Stimulated activated CD4-positive, alpha-beta T cell treated with anti-CD3 and anti-CD28 coated beads, Interleukin-1b, Interleukin-23, amount 100 ng/mL, for 24 hours (primary cell): ENCODE measurements around the gene PPA1.
"Not testable (repeated sequence)": the region's sequence is repeated elsewhere in the genome, so short reads cannot be mapped to it uniquely, and the experiment has no call there.

Experiments
- DNase-seq, 4 experiments: peaks; one replicate each; pipeline ENCODE4 v3.0.0-alpha.2; 2020; ENCODE audit warnings: low read depth in 4 of 4, low spot score in 1 of 4

PPA1 gene

DNA sequence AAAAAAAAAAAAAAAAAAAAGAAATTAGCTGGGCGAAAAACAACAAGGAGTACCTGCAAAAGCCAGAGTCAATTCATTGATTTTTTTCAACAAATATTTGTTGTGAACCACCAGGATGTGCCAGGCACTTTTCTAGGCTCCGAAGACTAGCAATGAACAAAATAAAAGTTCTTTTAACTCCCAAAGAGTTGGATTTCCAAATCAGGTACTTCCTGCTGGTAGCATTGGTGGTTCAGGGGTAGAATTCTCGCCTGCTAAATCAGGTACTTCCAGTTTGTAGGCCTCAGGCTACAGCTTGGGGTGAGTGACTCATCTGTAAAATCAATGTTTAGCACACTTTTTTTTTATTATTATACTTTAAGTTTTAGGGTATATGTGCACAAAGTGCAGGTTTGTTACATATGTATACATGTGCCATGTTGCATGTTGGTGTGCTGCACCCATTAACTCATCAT, 10.9 kb downstream of the PPA1 start:
- no peak for DNase-seq

DNA sequence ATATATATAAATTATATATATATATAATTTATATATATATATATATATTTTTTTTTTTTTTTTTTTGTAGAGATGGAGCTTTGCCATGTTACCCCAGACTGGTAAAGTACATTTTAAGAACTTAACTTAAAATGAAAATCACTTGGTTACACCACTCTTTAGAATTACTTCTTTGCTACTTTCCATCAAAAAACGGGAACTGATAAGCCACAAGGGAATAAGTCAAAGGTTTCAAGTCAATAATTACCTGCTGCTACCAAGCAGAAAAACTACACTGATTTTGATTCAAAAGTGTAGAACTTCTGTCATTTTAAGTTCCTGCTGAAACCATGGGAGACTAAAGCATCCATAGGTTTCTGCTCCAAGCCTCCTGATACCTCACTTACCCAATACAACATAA, 12.2 kb downstream of the PPA1 start:
- DNase-seq: no peak

DNA sequence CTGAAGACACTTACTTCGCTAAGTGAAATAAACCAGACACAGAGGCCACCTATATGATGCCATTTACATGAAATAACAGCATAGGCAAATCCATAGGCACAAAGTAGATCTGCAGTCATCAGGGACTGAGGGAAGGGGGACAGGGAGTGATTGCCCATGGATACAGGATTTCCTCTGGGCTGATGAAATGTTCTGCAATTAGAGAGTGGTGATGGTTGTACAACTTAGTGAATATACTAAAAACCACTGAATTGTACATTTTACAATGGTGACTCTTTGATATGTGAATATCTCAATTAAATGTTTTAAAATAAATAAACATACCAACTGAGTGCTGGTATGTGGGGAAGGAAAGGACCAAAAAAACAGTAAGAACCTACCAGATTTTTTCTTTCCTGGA, 20.4 kb downstream of the PPA1 start:
- DNase-seq: no peak

DNA sequence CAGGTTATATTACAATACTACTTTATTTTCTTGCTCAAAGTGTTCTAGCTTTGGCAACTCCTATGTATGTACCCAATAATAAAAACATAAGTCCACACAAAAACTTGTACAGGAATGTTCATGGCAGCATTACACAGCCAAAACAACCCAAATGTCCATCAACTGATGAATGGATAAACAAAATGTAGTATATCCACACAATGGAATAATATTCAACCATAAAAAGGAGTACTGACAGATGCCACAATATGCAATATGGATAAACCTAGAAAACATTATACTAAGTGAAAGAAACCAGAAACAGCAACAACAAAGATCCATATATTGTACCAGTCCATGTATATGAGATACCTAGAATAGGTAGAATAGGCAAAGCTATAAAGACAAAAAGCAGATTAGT, 21.0 kb downstream of the PPA1 start:
- no peak for DNase-seq

DNA sequence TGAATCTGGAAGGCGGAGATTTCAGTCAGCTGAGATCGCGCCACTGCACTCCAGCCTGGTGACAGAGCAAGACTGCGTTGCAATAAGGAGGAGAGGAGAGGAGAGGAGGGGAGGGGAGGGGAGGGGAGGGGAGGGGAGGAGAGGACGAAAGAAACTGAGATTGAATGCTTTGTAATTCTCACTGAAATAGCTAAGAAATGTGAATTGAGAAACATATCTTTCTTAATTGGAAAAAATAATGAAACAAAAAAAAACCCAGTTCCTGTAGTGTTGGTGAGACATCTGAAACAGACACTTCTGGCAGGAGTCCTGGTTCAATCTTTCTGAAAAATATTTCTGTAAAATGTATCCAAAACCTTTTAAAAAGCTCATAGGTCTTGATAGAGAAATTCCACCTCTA, 26.5 kb downstream of the PPA1 start:
- no peak for DNase-seq

DNA sequence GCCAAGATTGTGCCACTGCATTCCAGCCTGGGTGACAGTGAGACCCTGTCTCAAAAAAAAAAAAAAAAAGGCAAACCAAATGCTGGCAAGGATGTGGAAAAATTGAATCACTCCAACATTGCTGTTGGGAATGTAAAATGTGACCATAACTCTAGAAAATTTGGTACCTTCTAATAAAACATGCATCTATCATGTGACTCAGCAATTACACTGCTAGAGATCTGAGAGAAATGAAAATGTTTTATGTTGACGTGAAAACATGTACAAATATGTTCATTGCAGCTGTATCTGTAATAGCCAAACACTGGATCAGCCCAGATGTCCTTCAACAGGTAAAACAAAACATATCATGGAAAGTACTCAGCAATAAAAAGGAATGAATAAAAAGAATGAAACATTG, 32.1 kb downstream of the PPA1 start:
- DNase-seq: no peak

DNA sequence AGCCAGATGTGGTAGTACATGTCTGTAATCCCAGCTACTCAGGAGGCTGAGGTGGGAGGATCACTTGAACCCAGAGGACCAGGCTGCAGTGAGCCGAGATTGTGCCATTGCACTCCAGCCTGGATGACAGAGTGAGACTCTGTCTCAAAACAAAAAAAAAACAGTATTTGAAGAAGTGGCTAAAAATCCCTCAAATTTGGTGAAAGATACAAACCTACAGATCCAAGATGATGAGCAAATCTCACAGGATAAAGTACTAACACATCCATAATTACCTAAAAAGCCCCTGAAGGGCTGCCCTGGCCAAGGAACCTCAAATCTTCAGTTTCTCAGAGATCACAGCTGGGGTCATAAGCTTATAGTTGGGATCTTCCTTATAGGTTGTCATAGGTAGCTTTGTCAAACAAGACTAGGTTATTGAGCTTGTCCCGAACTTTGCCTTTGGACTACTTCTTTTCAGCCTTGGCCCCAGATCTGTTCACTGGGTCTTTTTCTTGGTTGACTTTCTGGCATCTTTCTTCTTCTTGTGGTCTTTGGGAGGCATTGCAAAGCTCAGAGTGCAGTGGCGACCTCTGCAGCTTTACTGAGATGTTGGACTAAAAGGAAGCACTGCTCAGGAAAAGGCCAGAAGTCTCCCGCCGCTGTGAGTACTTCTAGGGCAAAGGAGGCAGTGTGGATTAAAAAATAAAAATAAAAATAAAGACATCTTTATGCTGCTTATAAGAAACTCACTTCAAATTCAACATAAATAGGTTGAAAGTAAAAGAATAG, 34.3 kb downstream of the PPA1 start:
- no peak for DNase-seq

DNA sequence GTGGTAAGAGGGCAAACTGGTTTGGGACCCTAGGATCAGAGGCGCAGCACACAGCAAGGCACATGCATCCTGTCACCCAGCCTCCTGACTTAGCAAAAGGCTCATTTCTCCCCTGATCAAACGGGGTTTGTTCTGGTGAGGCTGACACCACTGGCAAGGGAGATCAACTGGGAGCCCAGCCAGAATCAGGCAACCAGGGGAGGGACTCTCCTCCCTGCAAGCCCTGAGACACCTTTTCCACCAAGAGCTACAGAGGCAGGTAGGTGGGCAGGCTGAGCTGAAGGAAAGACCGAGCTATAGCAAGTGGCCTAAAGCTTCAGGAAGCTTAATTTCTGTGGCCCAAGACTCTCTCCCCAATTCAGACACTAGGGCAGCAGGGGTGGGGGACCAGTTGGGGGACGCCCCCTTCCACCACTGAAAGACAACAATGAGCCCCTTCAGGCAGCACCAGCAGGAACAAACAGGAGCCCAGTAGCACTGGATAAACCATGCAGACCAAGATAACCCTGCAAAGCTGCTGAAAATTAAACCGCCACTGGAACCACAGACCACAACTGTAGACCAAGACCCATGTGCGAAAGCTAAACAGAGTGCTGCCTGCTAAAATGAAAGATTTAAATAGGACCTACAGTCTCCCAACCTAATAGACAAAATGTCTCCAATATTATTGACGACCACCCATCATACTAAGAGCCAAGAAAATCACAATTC, 35.8 kb downstream of the PPA1 start:
- DNase-seq: no peak

DNA sequence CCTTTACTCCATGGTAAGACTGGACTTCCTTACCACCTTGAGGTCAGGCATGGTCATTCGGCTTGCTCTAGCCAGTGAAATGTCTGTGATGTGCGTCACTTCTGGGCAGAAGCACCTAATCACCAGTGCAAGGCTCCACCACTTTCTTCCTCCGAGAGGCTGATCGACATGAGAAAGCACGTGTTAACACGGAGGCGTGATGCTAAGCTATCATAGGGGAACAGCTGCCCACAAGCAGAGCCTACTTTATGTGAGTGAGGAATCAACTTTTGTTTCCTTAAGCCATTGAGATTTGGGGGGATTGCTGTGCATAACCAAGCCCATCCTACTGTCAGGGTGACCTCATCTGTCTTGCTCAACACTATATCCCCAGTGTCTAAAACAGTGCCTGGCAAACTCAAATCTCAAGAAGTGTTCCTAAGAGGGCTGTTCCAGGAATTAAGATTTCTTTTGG, 39.8 kb downstream of the PPA1 start:
- no peak for DNase-seq

DNA sequence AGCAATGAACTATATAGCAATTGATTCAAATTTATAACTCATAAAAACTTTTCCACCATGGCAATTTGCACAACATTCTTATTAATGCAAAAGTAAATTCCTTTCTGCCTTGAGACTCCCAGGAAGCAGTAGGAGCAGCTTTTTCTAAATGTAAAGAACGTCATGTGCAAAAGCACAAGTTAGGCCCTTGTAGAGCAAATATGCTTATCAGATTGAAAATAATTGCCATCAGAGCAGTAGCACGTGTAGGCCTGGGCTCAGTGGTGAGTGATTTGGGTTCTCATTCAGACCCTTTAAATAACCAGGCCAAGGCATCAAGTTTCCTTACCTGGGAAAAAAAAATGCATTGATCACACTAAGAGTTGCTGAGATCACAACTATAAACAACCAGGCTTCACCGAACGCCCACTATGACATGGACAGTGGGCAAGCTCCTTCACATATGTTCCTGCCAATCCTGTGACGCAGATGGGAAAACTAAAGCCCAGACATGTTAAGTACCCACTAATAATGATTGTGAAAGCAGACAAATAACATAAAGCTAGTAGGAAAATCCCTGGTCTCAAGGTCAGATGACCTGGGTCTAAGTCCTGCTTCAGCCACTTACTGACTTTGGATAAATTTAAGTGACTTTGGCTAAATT, 40.8 kb downstream of the PPA1 start:
- DNase-seq: no peak

DNA sequence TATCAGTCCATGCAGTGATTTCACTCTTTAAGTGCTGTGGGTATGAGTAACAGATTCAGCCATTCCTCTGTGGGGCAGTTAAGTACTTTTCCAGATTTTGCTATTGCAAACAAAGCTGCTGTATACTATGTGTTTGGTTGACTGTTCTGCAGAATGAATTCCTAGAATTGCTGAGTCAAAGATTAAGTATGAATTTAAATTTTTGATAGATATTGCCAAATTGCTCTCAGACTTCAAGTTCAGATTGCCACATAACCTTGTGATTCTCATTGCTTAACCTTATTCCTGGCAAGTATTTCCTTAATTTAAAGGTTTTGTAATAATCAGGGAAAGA, 41.3 kb downstream of the PPA1 start:
- DNase-seq: no peak

DNA sequence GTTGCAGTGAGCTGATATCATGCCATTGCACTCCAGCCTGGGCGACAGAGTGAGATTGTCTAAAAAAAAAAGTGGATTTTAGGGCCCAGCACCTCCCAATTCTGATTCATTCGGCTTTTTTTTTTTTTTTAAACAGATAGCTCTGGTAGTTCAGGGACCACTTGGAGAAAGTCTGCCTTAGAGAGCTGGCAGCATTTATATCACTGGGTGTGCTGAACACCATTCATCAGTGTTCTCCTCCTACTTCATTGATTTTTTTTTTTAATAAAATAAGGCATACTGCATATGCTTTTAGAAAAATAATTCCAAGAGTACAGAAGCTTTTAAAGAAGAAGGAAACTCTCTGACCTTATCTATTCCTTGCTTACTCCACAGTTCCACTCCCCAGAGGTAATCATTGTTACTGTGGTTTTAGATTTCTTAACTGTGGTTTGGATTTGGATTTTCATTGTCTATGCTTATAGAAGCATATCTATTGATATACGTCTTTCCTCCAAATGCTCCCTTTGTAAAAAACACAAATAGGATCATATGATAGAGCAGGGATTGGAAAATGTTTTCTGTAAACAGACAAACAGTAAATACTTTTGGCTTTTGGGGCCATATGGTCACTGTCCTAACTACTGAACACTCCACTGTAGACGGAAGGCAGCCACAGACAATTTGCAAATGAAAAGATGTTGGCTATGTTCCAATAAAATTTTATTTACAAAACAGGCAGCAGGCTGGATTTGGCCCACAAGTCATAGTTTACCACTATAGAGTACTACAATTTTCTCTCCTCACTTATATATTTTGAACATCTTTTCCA, 41.9 kb downstream of the PPA1 start:
- DNase-seq: no peak

DNA sequence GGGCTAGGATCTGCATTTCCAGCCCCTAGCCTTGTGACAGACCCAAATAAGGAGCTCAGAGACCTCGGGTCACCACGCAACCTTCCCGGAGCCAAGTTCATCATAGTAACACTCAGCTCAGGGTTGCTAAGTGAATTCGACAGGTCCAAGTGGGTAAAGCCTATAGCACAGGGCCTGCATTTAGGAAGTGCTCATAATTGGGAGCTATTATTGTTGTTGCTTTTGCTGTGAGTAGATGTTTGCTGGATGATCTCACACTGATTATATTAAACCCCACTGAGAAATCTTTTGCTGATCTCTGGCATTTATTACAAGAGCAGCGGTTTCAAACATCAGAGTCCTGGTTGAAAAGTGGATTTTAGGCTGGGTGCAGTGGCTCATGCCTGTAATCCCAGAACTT, 42.6 kb downstream of the PPA1 start:
- no peak for DNase-seq

DNA sequence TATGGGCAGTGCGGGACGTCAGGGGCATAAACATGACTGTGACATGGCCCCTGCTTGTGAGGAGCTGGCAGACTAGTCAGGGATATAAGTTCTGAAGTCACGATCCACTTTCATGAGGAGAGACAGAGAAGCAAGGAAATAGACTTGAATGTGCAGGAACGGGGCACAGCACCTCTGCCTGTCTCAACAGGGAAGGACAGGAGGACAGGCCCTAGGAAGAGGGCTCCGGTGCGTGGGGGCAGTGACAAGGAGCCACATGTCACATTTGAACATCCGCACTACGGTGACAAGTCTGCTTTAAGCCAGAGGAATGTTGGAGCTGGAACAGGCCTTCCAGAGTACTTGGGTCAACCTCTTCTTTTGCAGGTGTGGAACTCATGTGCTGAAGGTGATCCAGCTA, 43.1 kb downstream of the PPA1 start:
- no peak for DNase-seq

DNA sequence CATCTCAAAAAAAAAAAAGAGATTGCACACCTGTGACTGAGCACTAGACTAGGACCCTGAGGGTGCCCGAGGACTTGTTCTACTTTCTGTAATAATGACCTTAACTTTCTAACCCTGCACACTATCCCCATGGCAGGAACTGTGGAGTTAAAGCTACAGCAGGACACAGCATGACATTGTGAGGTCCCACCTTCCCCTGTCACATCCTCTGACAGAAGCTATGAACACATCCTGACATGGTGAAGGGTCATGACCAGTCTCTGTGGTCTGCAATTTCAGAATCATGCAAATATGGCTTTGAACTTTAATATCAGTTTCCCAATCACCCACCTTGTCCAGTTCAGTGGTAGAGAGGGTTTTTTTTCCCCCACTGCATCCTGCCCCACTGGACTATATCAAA, 44.5 kb downstream of the PPA1 start:
- no peak for DNase-seq

DNA sequence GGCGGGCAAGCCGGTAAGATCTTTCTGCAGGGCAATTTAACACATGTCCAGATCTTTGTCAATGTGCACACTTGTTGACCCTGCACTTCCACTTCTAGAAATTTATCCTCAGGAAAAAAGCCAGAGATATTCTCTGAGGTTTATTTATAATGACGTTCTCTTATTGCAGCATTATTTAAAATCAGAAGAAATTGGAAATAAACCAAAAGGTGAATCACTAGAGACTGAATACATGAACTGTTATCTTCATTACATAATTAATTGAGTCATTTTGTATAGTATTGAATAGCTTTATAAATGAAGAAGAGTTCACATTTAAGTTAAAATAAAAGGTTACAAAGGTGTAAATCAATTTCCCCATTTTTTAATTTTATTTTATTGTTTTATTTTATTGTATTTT, 46.7 kb downstream of the PPA1 start:
- DNase-seq: no peak

DNA sequence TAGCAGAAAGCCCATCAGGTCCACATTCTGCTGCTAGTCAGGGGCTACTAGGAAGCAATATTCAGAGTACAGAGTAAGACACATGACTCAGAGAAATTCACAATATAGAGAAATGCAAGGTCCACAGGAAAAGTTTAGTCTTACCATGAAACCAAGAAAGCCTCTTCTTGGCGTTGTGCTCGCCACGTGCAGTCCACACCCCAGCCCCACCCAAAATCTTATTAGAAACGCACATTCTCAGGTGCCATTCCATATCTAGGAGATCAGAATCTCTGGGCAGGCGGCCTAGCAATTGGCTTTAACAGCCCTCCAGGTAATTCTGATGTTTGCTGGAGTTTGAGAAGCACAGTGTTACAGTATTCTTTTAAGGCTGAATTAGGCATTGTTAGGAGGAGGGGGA, 47.1 kb downstream of the PPA1 start:
- no peak for DNase-seq

DNA sequence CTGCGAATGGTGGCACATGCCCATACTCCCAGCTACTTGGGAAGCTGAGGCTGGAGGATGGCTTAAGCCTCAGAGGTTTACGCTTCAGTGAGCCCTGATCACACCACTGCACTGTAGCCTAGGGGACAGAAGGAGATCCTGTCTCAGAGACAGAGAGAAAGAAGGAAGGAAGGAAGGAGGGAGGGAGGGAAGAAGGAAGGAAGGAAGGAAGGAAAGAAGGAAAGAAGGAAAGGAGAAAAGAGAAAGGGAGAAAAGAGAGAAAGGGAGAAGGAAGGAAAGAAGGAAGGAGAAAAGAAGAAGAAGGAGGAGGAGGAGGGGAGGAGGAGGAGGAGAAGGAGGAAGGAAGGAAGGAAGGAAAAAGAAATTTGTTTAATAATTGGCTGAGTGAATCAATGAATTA, 49.9 kb downstream of the PPA1 start:
- no peak for DNase-seq

DNA sequence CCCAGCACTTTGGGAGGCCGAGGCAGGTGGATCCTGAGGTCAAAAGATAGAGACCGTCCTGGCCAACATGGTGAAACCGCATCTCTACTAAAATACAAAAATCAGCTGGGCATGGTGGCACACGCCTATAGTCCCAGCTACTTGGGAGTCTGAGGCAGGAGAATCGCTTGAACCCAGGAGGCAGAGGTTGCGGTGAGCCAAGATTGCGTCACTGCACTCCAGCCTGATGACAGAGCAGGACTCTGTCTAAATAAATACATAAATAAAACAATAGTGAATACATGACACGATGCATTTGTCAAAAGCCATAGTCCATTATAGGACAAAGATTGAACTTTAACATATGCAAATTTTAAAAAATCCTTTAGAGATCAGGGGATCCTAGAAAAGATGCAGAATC, 54.0 kb downstream of the PPA1 start:
- not testable (repeated sequence) for DNase-seq

DNA sequence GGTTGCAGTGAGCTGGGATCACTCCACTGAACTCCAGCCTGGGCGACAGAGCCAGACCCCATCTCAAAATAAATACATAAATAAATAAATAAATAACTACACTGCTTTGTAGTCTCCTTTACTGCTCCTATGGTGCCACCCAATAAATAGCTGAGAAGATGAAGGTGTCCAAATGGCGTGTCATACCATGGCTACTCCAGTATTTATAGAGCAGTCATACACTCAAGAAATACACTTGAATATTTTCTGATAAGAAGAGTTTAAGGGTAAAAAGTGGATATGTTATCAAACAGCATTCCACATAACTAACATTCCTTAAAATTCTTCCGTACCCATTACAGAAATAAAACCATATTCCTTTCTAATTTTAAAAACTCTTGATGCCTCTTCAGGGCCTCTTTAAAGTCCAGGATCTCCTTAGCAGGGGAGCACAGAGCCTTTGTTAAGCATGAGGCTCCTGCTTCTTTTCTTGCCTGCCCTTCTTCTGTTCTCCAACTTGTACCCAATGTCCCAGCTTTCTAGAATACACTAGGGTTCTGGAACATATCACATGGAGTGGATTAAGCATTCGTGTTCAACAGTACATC, 55.0 kb downstream of the PPA1 start:
- DNase-seq: no peak

DNA sequence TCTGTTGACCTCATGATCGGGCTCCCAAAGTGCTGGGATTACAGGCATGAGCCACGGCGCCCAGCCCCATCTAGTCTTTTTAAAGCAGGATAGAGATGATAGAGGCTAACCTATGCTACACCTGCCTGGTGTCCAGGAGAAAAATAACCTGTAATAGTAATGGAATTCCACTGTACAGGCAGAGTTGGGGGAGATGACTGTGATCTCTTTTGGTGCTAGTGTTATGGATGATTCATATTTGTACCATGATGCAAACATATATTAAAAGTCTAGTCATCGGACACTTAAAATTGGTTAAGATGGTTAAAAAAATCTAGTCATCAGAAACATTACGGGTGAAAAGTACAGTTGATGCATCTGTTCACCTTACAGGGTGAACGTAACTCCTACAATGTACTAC, 56.8 kb downstream of the PPA1 start:
- DNase-seq: no peak
